ENCODE measurements around the gene LRRC26.

The LRRC26 gene

DNA sequence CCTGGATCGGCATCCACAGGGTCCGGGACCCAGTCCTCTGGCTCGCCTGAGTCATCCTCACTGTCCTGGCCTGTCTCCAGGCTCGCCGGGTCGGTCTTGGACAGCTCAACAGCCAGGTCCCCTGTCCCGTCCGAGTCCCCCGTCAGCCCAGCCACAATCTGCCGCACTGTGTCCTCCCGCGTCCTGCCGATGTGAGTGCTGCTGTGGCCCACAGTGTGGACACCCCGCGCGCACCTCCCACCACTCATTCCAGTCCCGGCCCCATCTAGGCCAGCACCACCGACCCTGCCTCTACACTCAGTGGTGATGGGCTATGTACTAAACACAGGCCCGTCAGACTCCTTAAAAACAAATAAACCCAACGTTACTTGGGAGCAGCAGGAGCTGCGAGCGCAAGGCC lies 11.8 kb upstream of the LRRC26 start:
- no peak for DNase-seq

DNA sequence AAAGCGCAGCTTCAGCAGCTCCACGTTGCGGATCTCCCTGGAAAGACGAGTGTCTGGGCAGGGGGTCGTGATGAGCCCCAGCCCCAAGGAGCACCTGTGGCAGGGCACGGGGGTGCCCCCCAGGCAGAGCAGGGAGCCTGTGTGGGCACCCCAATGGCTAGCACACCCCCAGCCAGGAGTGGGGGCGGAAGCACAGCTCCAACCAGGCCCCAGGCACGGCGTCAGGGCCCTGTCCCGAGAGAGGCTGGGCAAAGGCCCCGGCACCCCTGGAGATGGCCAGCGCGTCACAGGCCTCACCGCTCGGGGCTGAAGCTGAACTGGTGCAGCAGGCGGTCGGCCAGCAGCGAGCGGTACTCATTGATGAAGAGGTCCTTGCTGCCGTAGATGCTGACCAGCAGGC lies 10.6 kb upstream of the LRRC26 start:
- no peak for DNase-seq

DNA sequence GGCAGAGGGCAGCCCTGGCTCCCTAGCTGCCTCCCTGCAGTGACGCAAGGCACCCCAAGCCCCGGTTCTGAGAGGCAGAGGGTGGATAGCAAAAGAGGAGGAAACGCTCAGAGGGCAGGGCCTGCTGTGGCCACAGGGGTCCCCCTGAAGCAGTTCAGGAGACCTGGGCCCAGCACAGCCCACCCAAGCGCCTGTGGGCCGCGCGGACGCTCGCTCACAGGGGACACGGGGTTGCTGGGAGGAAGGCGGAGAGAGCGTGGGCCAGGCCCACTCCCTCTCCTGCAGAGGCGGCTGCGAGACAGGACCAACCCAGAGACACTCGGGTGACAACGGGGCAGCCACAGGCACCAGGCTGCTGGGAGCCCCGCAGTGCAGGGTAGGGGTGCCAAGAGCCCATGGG lies 9.9 kb upstream of the LRRC26 start:
- no peak for DNase-seq

DNA sequence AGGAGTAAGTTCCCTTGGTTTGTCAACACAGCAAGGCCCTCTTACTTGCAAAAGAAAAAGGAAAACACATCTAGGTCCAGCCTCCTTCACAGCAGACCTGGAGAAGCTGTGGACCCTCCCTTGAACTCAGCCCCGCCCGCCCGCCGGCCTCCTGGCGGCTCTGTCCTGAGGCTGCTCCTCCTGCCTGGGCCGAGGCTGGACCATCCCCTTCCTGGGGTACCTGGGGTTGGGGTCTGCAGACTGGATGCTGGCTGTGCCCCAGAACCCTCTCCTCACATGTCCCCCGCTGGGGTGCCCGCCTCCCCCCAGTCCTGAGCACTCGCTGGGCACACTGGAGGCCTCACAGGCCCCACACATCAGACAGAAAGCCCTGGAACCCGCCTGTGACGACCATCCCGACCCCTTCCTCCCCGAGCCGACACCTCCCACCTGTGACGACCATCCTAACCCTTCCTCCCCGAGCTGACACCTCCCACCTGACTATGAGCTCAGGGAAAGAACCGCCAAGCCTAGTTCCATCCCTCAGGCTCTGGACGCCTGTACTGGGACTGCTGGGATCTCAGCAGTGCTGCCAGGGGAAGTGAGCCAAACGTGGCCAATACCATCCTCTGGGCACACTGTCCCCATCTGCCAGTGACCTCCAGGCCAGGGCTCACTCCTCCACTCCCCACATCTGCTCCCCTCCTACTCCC lies 9.2 kb upstream of the LRRC26 start:
- DNase-seq, result no peak

DNA sequence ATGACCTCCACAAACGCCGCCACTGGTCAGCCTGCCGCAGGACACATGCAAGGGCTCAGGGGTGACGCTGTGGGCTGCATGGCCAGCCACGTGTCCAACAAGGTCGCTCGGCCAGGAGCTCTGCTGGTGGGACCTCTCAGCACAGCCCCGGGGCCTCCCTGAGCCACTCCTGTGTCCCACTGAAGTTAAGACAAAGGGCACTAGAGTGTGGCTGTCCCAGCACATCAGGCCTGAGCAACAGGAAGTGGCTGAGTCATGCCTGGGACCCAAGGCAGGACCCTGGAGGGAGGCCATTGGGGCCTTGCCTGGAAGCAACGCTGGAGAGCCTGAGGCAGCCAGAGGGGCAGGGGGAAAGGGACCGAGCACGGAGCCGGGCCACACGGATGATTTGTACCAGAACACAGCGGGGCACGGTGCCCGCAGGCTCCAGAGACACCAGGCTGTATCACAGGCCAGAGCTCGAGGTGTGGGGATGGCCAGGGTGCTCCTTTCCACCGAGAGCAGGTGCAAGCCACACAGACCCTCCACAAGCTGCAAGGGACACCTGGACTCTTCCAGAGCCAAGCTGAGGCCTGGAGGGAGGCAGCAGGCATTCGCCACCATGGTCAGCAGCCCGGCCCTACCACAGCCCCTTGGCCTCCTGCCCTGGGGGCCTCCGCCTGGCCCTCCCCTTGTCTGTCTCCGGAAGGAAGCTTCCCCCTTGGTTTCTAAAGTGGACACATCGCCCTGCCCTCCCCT lies 8.5 kb upstream of the LRRC26 start:
- no peak for DNase-seq

DNA sequence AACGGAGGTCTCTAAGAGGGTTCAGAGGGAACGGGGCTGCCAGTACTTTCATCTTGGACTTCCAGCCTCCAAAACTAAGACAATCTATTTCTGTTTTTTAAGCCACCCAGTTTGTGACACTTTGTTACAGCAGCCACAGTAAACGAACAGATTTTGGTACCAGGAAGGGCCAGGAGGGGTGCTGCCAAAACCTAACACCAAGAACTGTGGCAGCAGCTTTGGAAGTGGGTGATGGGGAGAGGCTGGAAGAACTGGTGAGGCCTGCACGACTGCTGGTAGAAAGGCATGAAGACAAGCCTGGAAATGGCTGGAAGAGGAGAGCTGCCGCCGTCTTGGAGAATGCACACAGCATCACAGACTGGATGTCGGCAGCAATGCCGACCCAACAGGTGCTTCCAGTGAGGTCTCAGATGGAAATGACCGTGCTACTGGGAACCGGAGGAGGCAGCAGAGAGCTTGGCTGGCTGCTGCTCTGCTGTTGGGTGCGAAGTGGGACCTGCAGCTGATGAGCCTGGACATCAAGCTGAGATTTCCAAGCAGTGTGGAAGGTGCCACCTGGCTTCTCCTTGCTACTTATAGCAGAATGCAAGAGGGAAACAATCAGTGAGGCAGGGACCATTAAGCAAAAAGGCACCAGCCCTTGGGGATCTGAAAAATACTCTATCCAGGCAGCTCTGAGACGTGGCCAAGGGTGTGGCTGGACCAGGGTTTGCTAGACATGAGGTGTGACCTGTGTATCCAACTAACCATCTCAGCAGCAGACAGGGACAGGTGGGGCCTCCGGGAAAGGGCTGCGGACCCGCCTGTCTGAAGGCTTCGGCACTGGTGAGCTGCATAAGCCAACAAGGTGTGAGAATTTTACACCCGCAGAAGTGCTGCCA lies 6.7 kb upstream of the LRRC26 start:
- peak; percentile 22 for DNase-seq

DNA sequence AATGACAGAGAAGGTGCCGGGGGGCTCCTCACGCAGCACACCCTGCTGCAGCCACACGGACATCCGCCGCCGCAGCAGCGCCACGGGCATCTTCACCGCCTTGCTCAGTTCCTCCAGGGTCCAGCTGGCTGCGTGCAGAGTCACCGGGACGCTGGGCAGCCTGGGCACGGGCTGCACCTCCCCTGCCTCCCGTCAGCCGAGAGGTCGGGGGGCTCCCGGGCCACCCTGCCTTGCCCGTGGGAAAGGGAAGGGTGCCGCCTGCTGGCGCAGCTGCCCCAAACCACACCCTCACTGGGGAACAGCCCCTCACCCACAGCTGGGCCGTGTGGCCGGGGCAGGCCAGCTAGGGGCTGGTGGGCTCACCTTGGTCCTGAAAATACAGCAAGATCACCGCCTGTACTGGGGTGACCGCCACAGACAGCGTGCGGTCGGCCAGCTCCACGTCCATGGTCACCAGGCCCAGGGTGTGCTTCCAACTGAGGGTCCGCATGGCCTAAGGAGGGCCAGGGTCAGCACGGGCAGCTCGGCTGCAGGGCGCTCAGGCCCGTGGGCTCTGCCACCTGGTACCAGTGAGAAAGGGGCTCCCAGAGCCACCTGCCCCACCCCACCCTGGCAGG lies 5.6 kb upstream of the LRRC26 start:
- no peak for DNase-seq

DNA sequence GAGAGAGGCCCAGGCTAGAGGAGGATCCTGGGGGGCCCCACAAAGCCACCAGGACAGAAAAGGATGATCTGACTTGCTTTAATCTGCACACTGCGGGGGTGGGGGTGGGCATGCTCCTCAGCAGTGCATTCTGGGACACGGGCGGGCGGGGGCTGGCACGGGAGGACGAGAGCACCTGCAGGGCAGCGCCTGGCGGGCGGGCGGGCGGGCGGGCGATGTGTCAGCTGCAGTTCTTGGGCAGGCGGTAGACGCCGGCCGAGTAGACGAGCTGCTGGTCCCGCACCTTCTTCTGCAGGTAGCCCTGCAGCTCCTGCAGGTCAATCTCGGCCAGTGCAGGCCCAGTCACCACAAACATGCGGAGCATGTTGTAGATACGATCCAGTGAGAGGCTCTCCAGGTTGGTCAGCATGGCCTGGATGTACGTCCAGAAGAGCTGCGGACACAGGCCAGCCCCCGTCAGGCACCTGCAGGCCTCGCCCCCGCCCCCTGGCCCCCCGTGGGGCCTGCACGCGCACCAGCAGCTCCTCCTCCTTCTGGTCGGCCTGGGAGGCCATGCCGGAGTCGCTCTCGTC lies 5.0 kb upstream of the LRRC26 start:
- DNase-seq, result no peak

DNA sequence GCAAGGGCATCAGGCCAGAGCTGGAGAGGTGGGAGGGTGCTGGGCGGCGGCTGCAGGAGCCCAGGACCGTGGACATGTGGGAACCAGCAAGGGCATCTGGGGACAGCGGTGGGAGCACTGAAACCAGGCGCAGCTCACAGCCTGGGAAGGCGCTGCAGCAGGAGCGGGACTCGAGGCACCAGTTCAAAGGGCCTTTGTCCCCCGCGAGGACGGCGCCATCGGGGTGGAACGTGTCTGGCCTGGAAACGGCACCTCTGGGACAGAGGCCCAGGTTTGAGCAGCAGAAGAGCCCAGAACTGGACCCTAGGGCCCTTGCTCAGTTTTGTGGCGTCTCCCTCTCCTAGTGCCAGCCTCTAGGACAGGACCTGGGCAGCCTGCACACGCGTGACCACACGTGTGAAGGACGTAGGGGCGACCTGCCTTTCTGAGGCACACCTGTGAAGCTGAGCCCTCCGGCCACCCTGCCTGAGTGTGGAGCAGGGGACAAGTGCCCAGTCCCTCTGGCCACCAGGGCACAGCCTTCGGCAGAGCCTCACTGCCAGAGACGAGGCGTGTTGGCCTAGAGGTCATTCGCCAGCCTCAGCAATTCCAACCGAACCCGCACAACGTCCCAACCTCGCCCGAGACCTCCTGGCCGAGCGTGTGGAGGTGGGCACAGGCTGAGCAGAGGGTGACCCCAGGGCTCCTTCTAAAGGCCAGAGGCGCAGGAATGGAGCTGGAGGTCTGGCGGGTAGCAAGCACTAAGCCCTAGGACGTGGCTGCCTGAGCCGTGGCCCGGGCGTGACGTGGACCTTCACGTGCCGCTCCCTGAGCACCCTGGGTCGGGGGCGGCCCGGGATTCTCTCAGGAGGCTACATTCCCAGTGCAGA lies 4.2 kb upstream of the LRRC26 start:
- DNase-seq, result no peak

DNA sequence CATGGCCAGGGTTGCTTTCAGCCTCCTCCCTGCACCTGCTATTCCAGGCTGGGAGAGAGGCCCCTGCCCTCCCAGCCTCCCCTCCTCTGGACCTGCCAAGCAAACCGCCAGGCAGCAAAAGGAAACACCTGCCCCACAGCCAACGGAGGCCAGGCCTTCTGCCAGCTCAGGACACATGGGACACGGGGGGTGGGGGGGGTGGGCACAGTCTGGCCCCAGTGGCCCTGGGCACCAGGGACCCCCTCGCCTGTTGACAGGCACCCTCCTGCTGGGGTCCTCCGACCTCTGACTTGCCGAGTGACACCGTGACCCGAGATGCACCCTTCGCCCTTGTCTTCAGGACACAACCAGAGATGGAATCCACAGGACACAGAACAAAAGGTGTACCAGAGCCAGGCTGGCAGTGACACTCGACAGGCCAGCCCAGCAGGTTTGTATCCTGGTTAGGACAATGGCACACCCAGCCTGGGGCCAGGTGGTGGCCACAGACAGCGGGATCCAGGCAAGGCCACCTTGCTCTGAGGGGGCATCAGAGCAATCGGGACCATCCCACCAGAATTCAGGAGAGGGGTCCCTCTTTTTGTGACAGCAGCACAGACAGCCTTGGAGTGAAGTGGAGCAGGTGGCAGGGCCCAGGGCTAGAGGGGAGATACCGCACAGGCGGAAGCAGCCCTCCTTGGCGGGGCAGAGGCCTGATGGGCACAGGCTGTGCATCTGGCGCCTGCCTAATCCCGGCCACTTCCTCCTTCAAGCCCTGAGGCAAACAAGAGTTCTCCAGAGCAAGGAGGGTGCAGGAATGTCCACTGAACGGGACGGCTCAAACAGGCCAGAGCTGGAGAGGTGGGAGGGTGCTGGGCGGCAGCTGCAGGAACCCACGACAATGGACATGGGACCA lies 3.3 kb upstream of the LRRC26 start:
- DNase-seq, result no peak

DNA sequence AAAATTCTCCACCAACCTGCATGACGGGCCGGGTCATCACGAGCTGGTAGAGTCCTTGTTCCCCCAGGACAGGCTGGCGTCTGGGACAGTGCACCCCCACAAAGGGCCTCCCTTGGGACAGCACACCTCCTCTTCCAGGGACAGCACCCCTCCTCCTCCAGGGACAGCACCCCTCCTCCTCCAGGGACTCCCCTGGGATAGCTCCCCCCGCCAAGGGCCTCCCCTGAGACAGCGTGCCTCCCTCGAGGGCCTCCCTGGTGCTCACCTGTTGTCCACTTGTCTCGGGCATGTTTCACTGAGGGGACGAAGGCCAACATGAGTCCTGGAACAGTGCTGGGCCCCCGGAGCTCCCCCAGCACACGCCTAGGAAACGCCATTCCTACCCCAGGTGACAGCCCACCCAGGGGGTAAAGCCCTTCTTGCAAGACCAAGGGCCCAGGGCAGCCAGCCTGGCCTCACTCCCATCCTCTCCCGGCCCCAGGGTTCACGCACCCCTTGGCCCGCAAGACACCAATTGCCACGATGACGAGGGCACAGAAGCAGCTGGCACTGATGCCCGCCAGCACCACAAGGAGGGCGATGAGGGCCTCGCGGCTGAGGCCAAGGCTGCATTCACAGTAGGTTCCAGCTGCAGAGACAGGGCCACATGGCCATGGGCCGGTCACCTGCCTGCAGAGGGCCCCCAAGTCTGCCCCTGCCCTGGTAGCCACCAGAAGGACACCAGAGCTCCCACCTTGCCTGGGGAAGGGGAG lies 1.5 kb upstream of the LRRC26 start:
- no peak for DNase-seq

DNA sequence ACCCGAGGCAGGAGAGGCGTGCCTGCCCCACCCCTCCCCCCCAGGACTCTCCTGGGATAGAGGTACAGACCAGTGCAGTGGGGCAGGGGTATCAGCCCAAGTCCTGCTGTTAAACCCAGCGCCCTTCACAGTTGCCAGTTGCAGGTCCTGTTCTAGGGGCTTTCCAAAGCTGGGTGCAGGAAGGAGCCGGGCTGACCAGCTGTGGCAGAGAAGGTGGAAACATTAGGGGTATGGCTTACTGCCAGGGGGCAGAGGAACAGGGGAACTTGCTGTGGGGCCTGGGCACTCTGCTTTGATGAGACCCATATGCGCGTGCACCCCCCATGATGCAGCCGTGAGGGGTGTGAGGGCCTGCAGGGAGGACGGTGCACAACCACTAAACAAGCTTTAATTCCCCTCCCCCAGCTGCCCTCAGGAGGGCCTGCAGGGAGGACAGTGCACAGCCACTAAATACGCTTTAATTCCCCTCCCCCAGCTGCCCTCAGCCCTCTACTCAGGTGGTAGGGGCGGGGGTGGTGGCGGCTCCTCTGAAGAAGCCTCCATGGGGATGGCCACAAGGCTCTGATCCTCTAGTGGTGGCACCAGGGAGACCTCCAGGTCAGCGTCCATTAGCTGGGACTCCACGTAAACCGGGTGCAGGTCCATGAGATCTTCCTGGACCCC lies 766 bp upstream of the LRRC26 start:
- DNase-seq, result no peak

DNA sequence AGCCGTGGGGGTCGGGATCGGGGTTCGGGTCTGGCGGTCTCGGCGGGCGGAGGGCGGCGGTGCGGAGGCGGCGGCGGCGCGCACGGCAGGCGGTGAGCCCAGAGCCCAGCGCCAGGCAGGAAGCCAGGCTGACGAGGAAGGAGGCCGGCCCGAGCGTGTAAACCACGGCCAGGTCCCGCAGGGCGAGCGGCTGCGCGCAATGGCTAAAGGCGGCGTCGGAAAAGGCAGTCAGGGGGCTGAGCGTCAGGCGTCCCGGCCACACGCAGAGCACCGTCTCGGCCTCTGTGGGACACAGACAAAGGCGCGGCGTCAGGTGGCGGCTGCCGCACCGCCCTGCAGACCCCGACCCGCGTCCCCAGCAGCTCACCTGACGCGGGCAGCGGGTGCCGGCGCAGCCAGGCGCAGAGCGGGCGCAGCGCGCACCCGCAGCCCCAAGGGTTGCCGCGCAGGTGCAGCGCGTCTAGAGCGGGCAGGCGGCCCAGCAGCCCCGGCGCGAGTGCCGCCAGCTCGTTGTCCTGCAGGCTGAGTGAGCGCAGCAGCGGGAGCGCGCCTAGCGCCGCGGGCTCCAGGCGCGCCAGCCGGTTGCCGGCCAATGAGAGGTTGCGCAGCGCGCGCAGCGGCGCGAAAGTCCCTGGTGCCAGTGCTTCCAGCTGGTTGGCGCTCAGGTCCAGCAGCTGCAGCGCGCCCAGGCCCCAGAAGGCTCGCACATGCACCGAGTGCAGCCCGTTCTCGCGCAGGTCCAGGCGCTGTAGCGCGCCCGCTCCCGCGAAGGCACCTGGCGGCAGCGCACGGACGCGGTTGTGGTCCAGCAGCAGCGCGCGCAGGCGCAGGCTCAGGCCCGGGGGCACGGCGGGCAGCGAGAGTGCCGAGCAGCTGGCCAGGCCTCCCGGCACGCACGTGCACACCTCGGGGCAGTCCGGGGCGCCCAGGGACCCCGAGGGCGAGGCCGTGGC lies 671 bp downstream of the LRRC26 start:
- no peak for DNase-seq

DNA sequence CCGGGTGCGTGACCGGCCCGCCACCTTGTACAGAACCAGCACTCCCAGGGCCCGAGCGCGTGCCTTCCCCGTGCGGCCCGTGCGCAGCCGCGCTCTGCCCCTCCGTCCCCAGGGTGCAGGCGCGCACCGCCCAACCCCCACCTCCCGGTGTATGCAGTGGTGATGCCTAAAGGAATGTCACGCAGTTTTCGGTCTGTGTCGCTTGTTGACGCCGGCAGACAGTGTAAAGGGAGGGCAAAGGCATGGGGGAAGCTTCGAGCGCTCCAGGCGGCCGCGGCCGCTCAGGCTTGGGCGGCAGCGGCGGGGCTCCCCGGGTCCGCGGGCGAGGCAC lies 1.3 kb downstream of the LRRC26 start:
- no peak for DNase-seq

DNA sequence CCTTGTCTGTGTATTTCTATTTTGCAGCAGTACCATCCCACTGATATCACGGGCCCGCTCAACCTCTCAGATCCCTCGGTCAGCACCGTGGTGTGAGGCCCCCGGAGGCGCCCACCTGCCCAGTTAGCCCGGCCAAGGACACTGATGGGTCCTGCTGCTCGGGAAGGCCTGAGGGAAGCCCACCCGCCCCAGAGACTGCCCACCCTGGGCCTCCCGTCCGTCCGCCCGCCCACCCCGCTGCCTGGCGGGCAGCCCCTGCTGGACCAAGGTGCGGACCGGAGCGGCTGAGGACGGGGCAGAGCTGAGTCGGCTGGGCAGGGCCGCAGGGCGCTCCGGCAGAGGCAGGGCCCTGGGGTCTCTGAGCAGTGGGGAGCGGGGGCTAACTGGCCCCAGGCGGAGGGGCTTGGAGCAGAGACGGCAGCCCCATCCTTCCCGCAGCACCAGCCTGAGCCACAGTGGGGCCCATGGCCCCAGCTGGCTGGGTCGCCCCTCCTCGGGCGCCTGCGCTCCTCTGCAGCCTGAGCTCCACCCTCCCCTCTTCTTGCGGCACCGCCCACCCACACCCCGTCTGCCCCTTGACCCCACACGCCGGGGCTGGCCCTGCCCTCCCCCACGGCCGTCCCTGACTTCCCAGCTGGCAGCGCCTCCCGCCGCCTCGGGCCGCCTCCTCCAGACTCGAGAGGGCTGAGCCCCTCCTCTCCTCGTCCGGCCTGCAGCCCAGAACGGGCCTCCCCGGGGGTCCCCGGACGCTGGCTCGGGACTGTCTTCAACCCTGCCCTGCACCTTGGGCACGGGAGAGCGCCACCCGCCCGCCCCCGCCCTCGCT lies 1.9 kb downstream of the LRRC26 start:
- DNase-seq, result no peak

DNA sequence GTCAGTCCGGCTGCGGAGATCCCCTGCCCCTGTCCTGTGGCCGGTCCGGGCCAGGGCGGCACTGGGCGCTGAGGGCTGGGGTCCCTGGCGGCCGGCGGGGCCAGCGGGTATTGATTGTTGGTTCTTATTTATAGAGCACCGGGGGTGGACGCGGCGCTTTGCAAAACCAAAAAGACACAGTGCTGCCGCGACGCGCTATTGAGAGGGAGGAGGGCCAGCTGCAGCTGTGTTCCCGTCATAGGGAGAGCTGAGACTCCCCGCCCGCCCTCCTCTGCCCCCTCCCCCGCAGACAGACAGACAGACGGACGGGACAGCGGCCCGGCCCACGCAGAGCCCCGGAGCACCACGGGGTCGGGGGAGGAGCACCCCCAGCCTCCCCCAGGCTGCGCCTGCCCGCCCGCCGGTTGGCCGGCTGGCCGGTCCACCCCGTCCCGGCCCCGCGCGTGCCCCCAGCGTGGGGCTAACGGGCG lies 2.5 kb downstream of the LRRC26 start:
- DNase-seq, result no peak

Data from stimulated activated CD4-positive, alpha-beta T cell treated with anti-CD3 and anti-CD28 coated beads, Interleukin-4, amount 100 ng/mL, for 24 hours (primary cell).